Activated CD4-positive, alpha-beta T cell treated with anti-CD3 and anti-CD28 coated beads, Interleukin-2, Interleukin-6, amounts not matched to agents 100 ng/mL and 50 ng/mL, durations not matched to agents 16 hours and 8 hours (primary cell): Measurements from ENCODE around the gene OR2D3.
"Not testable (repeated sequence)": the region's sequence is repeated elsewhere in the genome, so short reads cannot be mapped to it uniquely, and the experiment has no call there.

Source experiments
- DNase-seq: peaks from one replicate; pipeline ENCODE4 v3.0.0-alpha.2; 2020

OR2D3 gene

DNA sequence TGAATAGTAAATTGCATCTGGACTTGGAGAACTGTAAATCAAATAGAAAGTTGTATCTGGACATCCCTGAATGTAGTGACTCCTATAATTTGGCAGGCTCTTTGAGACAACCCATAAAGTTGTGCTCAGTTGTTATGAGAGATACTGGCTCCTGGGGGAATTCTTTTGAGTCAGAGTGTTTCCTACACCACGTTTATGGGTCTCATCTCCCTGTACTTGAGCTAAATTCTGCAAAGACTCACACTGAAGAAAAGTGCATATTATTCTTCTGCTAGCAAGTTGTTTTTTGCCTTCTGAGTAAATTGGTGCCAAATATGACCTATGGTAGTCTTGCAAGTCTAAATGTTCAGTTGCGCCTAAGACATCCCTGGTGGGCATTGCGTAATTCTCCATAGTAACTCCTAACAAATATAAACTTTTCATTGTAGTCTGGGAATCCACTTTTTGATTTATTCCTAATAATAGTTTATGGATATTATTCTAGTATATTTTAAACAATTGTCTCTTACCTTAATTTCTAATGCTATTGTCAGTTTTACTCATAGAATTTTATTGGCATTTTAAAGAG, 10.4 kb downstream of the OR2D3 start:
- DNase-seq, result no peak

DNA sequence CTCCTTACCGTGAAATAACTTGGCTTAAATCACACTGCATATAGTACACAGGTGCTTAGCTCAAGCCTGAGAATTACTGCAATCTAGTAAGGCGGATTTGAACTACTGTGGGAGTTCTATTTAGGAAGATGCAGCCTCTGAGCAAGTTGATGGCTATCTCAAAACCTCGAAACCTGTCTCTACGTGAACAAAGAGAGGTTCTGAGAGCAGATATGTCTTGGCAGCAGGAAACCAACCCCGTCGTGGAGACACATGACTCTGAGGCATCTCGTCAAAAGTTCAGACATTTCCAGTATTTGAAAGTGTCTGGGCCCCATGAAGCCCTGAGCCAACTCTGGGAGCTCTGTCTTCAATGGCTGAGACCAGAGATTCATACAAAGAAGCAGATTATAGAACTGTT, 11.3 kb downstream of the OR2D3 start:
- DNase-seq, result peak; percentile 13

DNA sequence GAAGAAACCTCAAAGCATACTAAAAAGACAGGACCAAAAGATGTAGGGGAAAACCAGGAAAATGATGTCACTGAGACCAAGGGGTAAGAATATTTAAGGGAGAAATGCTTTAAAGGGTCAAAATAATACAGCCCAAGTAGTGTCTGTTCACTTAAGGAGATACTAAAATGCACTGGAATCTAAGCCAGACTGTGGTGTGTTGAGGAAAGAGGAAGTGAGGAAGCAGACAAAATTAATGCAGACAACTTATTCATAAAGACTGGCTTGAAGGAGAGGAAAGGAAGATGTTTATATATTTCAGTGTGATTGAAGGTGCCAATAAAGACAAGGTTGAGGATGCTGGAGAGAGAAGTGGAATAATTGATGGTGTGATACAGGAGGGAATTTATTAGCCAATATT, 21.2 kb downstream of the OR2D3 start:
- DNase-seq, result no peak

DNA sequence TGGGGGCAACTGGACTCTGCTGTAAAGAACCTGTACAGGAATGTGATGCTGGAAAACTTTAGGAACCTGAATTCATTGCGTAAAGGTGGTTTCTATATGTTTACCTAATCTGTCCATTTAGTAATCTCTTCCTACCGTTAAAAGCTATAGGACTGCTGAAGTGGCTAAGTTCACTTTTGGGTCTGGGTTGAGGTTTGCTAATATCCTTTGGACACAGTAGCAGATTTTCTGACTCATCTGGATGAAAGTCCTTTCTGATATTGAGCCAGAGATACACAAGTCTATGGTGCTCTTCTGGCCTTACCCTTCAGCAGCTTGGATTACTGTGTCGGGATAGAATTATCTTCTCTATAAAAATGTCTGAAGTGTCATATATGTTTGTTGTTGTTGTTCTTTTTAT, 22.3 kb downstream of the OR2D3 start:
- no peak for DNase-seq

DNA sequence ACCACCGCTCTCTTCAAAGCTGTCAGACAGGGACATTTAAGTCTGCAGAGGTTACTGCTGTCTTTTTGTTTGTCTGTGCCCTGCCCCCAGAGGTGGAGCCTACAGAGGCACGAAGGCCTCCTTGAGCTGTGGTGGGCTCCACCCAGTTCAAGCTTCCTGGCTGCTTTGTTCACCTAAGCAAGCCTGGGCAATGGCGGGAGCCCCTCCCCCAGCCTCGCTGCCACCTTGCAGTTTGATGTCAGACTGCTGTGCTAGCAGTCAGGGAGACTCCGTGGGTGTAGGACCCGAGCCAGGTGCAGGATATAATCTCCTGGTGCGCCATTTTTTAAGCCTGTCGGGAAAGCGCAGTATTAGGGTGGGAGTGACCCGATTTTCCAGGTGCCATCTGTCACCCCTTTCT, 33.4 kb downstream of the OR2D3 start:
- DNase-seq, result not testable (repeated sequence)

DNA sequence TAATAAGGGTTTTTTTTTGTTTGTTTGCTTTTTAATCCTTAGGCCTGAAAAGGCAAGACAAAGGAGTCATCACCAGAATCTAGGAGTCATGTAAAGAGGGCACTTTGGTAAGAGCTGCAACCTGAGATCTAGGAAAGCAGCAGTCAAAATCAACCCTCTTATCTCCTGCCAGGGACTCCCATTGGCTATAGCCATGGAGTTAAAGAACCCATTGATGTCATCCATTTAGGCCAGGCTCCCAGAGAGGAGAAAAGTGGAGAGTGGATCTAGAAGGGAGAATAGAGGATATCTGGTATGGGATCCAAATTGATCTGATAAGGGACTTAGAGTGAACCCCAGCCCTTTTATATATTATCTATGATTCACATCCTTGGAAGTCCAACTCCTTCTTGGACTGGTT, 41.3 kb downstream of the OR2D3 start:
- no peak for DNase-seq

DNA sequence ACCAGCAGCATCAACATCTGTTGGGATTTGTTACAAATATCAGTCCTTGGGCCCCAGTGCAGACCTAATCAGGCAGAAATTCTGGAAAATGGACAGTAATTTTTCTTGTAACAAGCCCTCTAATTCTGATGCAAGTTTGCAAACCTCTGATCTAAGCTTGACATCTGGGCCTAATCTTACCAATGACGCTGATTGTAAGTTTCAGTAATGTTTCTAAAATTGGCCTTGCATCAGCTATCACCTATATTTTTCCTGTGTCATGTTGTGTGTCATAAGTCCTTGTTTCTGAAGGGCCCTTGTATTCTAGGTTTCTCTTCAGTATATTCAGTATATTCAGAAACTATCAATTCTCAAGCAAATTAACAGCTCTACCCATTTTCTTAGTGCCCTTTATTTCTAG, 41.9 kb downstream of the OR2D3 start:
- no peak for DNase-seq

- DNase-seq, result no peak
Measured at GRCh38 chr11:6968816-6969215, 48.0 kb downstream of the OR2D3 start.

- not testable (repeated sequence) for DNase-seq
Measured at GRCh38 chr11:6969854-6970253, 49.1 kb downstream of the OR2D3 start.
